Right lobe of liver (tissue), 4 donors: ENCODE results near the gene TXNDC8.

Experiments
- POLR2A ChIP-seq: fragments of 450-650 bp; IDR thresholded peaks from one replicate; pipeline ENCODE4 v1.6.1; 2017; ENCODE audit warnings: antibody characterized with exemption, mild to moderate bottlenecking
- TF ChIP-seq, protein P1 (sequence below), 4 donors: fragments of 200-600 bp in 3 of 4; fragments of 450-650 bp in 1 of 4; IDR thresholded peaks; one replicate each; pipeline versions ENCODE4 v1.5.1 to v1.8.0; 2016 to 2022; ENCODE audit warnings: antibody characterized with exemption in 4 of 4, mild to moderate bottlenecking in 2 of 4
- donor health status: DM: no; HTN: no; CAD: no.
- donor health status: DM: no; HTN: no; CAD: no.
- donor health status: DM: no; HTN: yes; CAD: no.

DNA sequence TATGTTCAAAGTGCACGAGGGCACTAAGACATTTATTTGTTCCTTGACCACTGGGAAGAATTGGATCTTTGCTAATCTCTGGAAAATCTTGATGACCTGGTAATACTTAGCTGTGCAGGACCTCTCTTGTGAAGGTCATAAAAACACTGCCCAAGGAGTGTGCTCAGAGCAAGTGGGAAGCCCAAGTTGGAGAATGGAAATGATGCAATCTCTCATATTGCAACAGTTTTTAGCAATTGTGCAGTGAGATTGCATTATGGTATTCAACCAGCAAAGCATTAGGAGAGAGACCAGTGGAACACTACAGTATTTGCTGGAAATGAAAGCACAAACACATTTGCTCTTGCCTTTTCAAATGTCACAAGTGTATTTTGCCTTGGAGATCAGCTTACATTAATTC is 34.5 kb downstream of the TXNDC8 start:
- TF ChIP-seq, protein P1, sequence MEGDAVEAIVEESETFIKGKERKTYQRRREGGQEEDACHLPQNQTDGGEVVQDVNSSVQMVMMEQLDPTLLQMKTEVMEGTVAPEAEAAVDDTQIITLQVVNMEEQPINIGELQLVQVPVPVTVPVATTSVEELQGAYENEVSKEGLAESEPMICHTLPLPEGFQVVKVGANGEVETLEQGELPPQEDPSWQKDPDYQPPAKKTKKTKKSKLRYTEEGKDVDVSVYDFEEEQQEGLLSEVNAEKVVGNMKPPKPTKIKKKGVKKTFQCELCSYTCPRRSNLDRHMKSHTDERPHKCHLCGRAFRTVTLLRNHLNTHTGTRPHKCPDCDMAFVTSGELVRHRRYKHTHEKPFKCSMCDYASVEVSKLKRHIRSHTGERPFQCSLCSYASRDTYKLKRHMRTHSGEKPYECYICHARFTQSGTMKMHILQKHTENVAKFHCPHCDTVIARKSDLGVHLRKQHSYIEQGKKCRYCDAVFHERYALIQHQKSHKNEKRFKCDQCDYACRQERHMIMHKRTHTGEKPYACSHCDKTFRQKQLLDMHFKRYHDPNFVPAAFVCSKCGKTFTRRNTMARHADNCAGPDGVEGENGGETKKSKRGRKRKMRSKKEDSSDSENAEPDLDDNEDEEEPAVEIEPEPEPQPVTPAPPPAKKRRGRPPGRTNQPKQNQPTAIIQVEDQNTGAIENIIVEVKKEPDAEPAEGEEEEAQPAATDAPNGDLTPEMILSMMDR (IDR thresholded peaks at IDR 0.05): no peak
- no peak for TF ChIP-seq POLR2A
